OCI-LY7 (cell line): ENCODE measurements around the gene MGRN1. TPM values are rescaled to one million over a fixed set of nuclear protein-coding genes. Genes with fewer than 3 reads are reported as not detected.

Source experiments
- BruUV-seq: library from RNA; stranded (reverse); fragments of 400-500 nt; replicated peaks from 2 replicates; lab custom pipeline; 2021; lab: Mats Ljungman, UMichigan
- CTCF ChIA-PET: fragments of 300-600 bp; sonication (Branson Sonifier 250); formaldehyde crosslinking; loops from one replicate; lab custom pipeline; 2022; ENCODE audit warnings: antibody characterized with exemption; ENCODE audit not compliant: unreplicated experiment; lab: Charles Lee
- POLR2A ChIA-PET: fragments of 300-600 bp; sonication (Branson Sonifier 250); formaldehyde crosslinking; loops from one replicate; lab custom pipeline; 2022; ENCODE audit warnings: antibody characterized with exemption; lab: Charles Lee
- DNase-seq: peaks from one replicate; pipeline ENCODE4 v3.0.0-alpha.2; 2015; ENCODE audit warnings: low spot score
- H2AFZ ChIP-seq: fragments of 200-600 bp; sonication (generic), shearing (Covaris generic); 2 replicates; pipeline ENCODE4 v1.6.1; 2014; ENCODE audit warnings: mild to moderate bottlenecking, antibody characterized with exemption, low read length, moderate library complexity
- H3K27ac ChIP-seq: fragments of 200-600 bp; sonication (generic); 2 replicates; pipeline ENCODE4 v1.5.1; 2014; ENCODE audit warnings: mixed run types, low read depth, mild to moderate bottlenecking, moderate library complexity, low read length, inconsistent platforms; ENCODE audit not compliant: poor library complexity, severe bottlenecking
- H3K36me3 ChIP-seq: fragments of 200-600 bp; sonication (generic); 2 replicates; pipeline ENCODE4 v1.6.1; 2014; ENCODE audit warnings: mild to moderate bottlenecking, antibody characterized with exemption, low read length, moderate library complexity, mixed read lengths; ENCODE audit not compliant: insufficient read depth
- H3K4me1 ChIP-seq: fragments of 200-600 bp; sonication (generic); 2 replicates; pipeline ENCODE4 v1.5.1; 2014; ENCODE audit warnings: mild to moderate bottlenecking, low read length; ENCODE audit not compliant: insufficient read depth, poor library complexity, severe bottlenecking
- H3K4me2 ChIP-seq: fragments of 200-600 bp; sonication (generic); 2 replicates; pipeline ENCODE4 v1.6.1; 2014; ENCODE audit warnings: mild to moderate bottlenecking, low read length
- H3K4me3 ChIP-seq: fragments of 200-600 bp; sonication (generic); 2 replicates; pipeline ENCODE4 v1.5.1; 2014; ENCODE audit warnings: mild to moderate bottlenecking, low read depth, low read length; ENCODE audit not compliant: poor library complexity, severe bottlenecking
- H3K79me2 ChIP-seq: fragments of 200-600 bp; sonication (generic); 2 replicates; pipeline ENCODE4 v1.6.1; 2016; ENCODE audit warnings: low read depth, mild to moderate bottlenecking, low read length, moderate library complexity, mixed read lengths; ENCODE audit not compliant: insufficient read depth
- H3K9me2 ChIP-seq: fragments of 200-600 bp; sonication (generic); 2 replicates; pipeline ENCODE4 v1.6.1; 2016; ENCODE audit warnings: mild to moderate bottlenecking, low read length, mixed read lengths; ENCODE audit not compliant: insufficient read depth
- H3K9me3 ChIP-seq: fragments of 200-600 bp; sonication (generic); 2 replicates; pipeline ENCODE4 v1.6.1; 2014; ENCODE audit warnings: mild to moderate bottlenecking, mixed run types, low read length, mixed read lengths
- H4K20me1 ChIP-seq: fragments of 200-600 bp; sonication (generic); 2 replicates; pipeline ENCODE4 v1.6.1; 2014; ENCODE audit warnings: mild to moderate bottlenecking, antibody characterized with exemption, low read length, moderate library complexity, mixed read lengths; ENCODE audit not compliant: insufficient read depth
- EZH2phosphoT487 ChIP-seq: fragments of 200-600 bp; sonication (generic); IDR thresholded peaks from 2 replicates; pipeline ENCODE4 v1.6.1; 2018; ENCODE audit warnings: low read depth, borderline replicate concordance, mild to moderate bottlenecking, mixed run types, antibody characterized with exemption, low read length, moderate library complexity, mixed read lengths
- intact Hi-C: fragments of 100-400 bp; cut with micrococcal nuclease; formaldehyde crosslinking; loops from one replicate; pipeline ENCODE4 v1.10.0; 2022; ENCODE audit not compliant: unreplicated experiment
- total RNA-seq, 2 experiments: library from RNA; depleted of rRNA in 1 of 2; stranded (reverse); fragments of >200 nt in 1 of 2; shearing (Covaris generic) in 1 of 2; gene quantifications; 2 replicates each; pipeline ENCODE4 v1.2.3, GENCODE V29; 2014 to 2022
- TF ChIP-seq, protein P1 (sequence below): fragments of 200-600 bp; sonication (generic); conservative IDR thresholded peaks from 2 replicates; pipeline ENCODE4 v1.5.1; 2014; ENCODE audit warnings: mild to moderate bottlenecking, antibody characterized with exemption, low read length, moderate library complexity, mixed read lengths

MGRN1 gene
- total RNA-seq, 2 experiments from 2014 or later: 14.1 to 43.1 TPM

DNA sequence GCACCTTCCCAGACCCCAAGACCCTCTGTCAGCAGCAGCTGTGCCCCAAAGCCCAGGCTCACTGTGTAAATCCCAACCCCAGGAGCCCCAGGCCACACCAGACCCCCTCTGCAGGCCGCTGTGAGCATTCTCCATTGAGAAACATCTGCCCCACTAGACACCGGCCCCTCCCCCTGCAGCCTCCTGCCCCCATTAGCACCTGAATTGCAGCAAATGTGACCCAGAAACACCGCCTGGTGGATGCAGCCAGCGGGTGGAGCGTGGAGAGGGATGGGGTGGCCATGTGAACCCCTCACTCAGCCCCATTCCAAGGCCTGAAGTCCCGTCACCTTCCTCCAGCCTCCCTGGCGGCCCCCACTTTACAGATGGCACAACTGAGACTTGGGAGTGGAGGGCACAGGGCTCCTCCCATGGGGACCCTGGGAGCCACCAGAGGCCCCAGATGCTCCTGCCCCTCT is 12.1 kb upstream of the MGRN1 start:
- CTCF ChIA-PET: no interaction called here

DNA sequence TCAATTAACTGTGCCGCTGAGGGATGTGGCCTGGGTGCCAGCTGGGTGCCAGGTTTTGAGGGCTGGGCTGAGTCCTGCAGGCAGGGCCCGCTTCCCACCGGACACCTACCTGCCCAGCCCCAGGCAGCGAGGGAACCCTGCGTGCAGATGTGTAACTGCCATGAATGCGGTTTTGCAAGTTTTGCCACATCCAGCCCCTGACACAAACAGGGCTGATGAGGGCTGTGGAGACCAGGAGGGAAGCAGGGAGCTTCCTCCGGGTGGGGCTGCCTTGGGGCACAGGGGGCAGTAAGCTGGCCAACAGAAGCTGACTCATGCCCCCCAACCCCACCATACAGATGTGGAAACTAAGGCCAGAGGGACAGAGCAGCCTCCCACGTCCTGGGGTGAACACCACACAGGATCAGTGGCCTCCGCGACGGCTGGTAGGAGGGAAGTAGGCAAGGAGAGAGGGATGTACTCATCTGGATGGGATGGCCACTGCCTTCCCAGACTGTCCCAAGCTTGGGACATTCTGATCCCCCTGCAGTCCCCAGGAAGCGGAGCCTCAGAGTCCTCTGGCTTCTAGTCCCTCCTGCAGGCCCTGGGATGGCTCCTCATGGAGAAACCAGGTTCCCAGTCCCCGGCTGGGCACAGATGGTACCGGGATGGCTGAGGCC is 11.5 kb upstream of the MGRN1 start:
- no peak for TF ChIP-seq EZH2phosphoT487
- TF ChIP-seq, protein P1, sequence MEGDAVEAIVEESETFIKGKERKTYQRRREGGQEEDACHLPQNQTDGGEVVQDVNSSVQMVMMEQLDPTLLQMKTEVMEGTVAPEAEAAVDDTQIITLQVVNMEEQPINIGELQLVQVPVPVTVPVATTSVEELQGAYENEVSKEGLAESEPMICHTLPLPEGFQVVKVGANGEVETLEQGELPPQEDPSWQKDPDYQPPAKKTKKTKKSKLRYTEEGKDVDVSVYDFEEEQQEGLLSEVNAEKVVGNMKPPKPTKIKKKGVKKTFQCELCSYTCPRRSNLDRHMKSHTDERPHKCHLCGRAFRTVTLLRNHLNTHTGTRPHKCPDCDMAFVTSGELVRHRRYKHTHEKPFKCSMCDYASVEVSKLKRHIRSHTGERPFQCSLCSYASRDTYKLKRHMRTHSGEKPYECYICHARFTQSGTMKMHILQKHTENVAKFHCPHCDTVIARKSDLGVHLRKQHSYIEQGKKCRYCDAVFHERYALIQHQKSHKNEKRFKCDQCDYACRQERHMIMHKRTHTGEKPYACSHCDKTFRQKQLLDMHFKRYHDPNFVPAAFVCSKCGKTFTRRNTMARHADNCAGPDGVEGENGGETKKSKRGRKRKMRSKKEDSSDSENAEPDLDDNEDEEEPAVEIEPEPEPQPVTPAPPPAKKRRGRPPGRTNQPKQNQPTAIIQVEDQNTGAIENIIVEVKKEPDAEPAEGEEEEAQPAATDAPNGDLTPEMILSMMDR: no peak
- no peaks in the 10 kb centered on the region for H4K20me1 ChIP-seq
- H2AFZ ChIP-seq: no peak overlapping the region
- H3K4me2 ChIP-seq: peak overlapping the region; percentile 88
- intact Hi-C loops: loop anchor here (10.0 kb wide), 2 partner anchors 152 to 198 kb away; partner anchors contain the start of genes CORO7 and ZNF500
- H3K9me3 ChIP-seq: no peaks in the 10 kb centered on the region
- H3K4me3 ChIP-seq: peak overlapping the region; percentile 91
- no peak for DNase-seq
- H3K4me1 ChIP-seq: peaks cover 35% of the 10 kb centered on the region
- no peak overlapping the region for H3K27ac ChIP-seq
- H3K9me2 ChIP-seq: no peaks in the 10 kb centered on the region
- BruUV-seq: no TSS peak
- ChIA-PET CTCF (interaction anchor here (1.0 kb wide), 1 partner anchor 16 kb away, joined by 4 read pairs; no protein-coding TSS in a partner anchor), POLR2A (interaction anchor here (0.6 kb wide), 2 partner anchors 141 to 303 kb away, joined by 3 to 5 read pairs; no protein-coding TSS in a partner anchor)
- peaks cover 6% of the 10 kb centered on the region; the same call in 1 of the 2 replicates for H3K79me2 ChIP-seq
- H3K36me3 ChIP-seq: no peaks in the 10 kb centered on the region

More for the DNA sequence above, 12.1 kb upstream of the MGRN1 start:
- H3K27ac ChIP-seq: no peak overlapping the region
- H2AFZ ChIP-seq: no peak overlapping the region
- no peaks in the 10 kb centered on the region for H3K9me3 ChIP-seq
- H3K4me2 ChIP-seq: peak overlapping the region; percentile 88
- peaks cover 6% of the 10 kb centered on the region; the same call in 1 of the 2 replicates for H3K79me2 ChIP-seq
- POLR2A ChIA-PET: interaction anchor here (0.6 kb wide), 1 partner anchor 141 kb away, joined by 5 read pairs; no protein-coding TSS in a partner anchor
- no peak overlapping the region for H3K4me3 ChIP-seq
- BruUV-seq: no TSS peak
- TF ChIP-seq, protein P1: peak; percentile 53
- no peak for TF ChIP-seq EZH2phosphoT487
- intact Hi-C loops: loop anchor here (10.0 kb wide), 2 partner anchors 152 to 198 kb away; partner anchors contain the start of genes CORO7 and ZNF500
- no peaks in the 10 kb centered on the region for H4K20me1 ChIP-seq
- no peaks in the 10 kb centered on the region for H3K9me2 ChIP-seq
- peak; percentile 20 for DNase-seq
- H3K4me1 ChIP-seq: peaks cover 30% of the 10 kb centered on the region
- no peaks in the 10 kb centered on the region for H3K36me3 ChIP-seq
